HG03558 (cell line): Measurements from ENCODE around the gene LSP1.

Experiments
- ATAC-seq: cut with Tn5 transposase; IDR thresholded peaks from one replicate; pipeline ENCODE4 v1.9.1; 2021; ENCODE audit warnings: moderate number of reproducible peaks; ENCODE audit not compliant: unreplicated experiment; ENCODE audit errors: extremely low read depth

LSP1 gene

DNA sequence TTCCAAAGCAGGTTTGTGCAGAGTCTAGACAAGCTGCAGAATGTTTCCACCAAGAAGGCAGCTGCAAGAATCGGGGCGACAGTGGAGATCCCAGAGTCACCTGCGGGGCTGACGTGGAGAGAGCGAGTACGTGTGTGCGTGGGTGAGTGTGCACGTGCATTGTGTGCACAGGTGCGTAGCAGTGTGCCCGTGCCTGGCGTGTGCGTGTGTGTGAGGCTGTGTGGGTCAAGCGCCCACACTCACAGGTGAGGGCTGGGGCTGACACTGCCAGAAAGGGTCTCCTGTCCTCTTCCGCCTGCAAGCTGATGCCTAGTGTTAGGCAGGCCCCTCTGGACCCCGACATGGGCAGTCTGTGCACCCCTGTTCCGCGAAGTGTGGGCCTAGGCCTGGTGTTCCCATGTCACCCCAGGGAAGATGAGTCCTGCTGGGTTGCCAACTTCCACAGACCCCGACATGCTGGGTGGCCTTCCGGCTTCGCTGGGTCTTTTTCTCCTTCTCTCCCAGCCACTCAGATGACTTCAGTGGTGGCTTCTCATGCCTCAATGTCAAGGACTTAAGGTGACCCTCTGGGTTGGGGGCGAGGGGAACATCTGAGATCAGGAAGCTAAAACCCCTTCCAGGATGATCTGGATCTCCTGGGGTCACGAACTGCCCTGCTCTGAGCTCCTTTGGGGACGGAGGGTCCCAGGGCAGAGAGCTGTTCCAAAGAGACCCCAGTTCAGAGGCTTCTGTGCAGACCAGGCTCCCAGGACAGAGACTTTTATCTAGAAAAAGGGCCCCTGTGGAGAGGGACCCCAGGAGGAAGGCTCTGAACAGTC is 28.5 kb upstream of the LSP1 start:
- no peak for ATAC-seq

DNA sequence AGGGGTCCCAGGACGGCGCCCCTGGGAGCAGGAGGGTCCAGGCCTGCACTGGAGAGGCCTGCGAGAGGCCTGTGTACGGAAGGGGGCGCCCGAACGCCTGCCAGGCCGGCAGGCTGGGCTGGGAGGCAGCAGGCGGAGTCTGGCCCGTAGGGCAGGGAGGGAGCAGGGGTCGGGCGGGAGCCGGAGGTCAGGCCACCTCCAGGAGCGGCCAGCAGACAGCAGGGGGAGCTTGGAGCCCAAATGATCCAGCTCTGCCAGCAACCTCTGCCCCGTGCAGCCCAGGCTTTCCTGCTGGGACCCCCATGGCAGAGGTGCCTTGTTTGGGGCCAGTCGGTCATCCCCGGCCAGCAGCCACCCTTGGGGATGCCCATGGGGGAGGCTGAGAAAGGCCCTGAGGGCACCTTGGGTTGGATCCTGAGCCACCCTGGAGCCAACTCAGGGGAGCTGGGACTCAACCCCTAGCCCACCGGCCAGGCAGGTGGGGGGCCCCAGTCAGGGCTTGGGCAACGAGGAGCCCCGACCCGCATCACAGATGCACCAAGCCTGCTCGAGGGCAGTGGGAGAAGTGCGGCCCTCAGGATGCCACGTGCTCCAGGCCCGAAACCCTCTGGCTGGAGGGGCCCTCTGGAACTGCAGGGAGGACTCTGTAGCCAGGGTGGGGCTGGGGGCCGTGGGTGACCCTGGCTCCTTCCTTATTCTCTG is 27.7 kb upstream of the LSP1 start:
- no peak for ATAC-seq

DNA sequence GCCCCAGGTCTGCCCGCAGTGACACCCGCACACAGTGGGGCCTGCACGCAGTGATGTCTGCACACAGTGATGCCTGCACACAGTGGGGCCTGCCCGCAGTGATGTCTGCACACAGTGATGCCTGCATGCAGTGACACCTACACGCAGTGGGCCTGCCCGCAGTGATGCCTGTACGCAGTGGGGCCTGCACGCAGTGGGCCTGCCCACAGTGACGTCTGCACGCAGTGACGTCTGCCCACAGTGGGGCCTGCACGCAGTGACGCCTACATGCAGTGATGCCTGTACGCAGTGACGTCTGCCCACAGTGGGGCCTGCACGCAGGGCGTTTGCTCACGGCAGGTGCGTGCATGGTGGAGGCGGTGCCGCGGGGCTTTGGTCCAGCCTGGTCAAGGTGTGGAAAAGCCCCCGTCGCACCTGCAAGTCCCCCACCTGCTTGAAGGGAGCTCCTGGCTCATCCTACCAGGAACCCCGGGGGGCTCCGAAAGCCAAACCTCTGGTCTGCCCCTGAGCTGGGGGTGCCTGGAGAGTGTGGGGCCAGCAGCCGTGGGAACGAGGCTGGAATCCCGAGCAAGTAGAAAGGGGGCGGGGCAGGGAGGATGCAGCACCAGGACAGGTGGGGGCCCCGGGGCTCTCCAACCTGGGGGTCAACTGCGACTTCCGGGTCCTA is 27.0 kb upstream of the LSP1 start:
- ATAC-seq: no peak

DNA sequence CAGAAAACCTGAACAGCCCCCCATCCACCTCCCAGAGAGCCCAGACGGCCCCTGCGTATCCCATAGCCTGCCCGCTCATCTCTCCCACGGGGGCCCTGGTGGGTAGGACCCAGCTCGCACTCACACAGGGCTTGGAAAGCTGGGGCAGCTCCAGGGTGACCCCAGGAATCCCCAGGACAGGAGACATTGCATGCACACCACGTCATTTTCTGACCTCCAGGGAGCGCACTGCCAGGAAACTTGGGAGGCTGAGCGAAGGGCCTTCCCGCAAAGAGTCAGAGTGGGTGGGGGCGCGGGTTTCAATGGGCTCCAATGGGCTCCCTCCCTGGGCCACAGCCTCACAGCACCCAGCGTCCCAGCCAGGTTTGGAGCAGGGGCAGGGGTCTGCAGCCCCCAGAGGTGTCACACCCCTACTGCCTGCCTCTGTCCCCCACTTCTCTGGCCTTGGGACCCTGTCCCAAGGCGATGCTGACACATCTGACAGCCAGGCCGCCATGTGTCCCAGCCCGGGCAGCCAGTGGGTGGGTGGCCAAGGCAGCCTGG is 26.3 kb upstream of the LSP1 start:
- no peak for ATAC-seq

DNA sequence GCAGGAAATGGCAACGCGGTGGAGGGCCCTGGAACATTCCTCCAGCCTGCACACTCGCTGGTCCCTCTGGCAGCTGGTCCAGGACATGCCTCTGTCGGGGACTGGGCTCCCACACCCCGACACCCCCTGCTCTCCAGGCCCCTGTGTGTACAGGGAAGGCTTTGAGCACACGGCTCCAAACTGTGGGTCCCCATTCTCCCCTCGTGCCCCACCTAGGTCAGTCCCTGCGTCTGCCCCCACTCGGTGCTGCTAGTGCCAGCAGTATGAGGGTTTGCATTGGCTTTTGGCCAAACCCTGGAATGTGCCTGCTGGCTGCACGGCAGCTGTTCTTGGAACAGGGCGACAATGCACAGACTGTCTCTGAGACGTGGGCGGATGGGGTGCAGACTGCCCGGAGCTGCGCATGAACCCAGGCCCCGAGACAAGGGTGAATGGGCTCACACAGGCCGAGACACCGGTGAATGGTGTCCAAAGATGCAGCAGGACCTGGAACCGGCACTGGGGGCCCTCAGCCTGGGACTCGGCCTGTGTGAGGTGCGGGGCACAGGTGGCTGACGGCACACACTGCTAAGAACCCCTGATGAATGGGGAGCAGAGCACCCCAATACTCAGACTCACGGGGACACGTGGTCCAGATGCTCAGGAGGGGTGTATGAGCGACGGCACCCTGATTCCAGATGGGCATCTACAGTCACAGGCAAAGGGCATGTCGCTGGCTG is 25.6 kb upstream of the LSP1 start:
- no peak for ATAC-seq

DNA sequence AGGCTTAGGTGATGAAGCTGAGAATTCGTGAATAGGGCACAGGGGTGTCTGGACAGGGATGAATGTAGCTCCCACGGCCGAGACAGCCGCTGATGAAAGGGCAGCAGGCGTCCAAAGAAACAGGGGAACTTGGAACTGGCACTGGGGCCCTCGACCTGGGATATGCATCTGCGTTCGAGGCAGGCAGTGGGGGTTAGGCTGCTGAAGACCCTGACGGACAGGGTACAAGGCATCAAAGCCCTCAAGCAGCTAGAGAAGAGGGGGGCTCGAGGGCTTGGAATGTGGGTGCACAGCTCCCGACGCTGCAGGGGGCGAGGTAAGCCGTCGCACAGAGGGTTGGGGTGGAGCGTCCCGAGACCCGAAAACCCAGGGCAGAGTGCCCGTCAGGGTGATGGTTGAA is 25.0 kb upstream of the LSP1 start:
- ATAC-seq: no peak

DNA sequence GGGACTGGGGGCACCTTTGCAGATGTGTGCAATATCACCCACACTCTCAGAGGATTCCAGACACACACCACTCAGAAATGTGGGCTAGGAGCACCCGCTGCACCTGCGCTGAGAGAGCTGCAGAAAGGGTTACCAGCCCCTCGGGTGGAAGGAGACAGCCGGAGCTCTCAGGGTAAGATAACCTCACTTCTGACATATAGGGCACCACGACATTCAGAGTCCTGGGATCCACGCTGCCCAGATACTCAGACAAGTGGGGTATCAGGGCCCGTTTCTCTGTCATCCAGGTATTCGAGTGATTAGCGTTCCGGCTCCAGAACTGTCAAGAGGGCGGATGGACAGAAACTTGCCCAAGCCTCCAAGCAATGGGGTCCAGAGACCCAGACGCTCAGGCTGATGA is 24.3 kb upstream of the LSP1 start:
- ATAC-seq: no peak

DNA sequence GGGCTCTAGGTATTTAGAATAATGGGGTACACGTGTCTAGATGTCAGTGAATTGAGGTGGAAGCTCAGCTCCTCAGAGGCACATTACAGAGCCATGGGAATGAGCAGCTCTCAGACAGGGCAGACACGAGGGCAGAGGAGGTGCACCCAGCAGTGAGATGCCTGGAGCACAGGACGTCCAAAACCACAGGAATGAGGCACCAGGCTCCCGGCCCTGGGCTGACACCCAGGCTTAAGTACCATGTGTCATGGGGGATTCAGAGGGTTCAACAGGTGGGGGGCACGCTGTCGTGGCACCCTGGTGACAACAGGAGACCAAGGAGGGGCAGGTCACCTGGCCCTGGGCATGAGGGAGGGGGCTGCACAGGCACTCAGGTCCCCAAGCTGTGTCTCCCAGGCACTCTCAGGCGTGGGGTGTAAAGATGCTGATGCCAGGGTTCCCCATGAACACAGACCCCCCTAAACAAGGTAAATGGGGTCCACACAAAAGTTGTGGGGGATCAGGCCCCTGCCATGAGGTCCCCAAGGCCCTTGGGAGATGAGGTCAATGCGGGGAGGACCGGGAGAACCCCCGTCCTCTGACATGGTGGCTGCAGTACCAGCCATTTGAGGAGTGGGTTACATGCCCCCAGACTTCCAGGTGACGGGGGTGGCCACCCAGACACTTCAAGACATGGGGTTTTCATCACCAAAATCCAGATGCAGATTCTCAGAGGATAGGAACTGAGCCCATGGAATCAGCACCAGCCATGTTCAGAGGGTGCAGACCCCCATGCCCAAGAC is 23.7 kb upstream of the LSP1 start:
- ATAC-seq: no peak

DNA sequence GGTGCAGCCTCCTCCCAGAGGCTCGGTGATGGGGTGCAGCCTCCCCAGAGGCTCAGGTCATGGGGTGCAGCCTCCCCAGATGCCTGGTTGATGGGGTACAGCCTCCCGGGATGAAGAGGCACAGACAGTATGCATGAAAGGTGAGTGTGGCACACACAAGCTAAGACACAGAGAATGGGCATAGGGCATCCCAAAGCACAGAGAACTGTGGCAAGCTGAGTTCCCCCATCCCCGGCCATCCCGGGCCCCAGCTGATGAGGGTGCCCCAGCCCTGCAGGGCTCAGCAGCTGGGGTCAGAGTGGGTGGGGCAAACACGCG is 22.9 kb upstream of the LSP1 start:
- no peak for ATAC-seq

DNA sequence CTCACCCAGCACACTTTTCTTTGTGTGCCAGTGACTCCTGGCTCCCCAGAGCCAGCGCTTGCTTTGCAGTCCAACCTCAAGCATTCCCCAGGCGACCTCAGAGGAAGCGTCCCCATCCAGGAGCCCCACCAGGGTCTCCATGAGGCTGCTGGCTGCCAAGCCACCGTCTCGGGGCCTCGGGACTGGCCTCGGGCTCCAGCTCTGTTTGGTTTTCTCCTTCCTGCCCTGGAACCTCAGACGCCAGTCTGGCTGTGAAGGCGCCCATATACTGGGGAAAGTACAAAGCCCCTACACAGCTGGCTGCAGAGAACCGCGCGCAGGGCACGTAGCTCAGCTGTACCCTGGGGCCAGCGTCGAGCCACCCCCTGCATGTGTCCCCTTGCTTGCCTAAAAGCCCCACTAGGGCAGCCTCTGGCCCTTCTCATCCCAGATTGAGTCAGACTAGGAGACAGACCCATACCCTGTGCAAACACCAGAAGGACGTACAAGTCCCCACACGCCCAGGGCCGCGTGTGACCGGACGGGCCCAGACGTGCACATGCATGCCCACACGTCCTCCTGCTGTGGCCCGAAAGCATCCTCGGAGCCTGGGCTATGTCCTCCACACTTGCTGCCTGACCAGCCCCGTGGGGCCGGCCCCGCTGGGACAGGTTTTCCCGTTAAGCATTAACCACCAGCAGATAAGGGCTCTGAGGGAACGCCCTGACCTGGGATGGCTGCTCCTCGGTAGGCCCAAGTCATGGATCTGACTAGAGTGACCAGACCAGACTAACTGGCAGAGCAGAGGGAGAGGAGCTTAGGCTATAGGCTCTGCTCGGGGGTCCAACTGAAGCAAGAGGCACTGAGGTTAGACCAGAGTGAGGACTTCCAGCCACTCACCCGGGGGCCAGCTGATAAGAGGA is 22.3 kb upstream of the LSP1 start:
- no peak for ATAC-seq

DNA sequence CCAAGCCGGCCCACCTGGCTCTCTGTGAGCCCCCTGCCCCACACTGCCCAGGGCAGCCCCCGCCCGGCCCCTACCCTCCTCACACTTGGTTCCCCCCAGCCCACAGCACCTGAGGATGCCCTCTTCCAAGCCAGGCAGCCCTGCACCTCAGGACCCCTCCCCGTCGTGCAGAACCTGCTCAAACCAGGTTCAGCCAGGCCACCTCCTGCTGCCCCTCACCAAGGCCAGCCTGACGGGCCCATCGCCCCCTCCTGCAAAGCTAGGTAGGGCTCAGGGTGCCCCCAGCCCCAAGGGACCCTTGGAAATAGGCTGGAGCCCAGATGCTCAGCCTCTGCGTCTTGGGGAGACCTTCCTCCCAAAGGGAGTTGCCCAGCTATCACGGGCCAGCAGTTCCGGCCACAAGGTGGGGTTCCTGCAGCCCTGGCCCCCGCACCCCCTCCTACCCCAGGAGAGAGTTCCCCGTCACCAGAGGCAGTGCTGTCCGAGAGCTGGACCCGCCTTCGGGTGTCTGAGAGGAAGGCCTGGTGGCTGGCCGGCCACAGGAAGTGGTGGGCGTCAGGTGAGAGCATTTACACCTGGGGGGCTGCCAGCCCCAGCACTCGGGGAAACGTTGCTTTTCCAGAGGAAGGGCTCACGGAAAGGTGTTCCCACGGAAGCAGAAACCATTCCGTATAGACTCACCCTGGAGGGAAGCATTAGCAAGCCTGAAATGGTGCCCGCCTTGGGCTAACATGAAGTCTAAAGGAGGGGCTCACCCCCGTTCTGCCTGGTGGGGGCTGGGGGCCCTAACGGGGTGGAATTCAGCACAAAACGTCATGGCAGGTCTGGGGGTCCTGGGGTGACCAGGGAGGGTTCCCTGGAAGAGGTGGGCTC is 21.3 kb upstream of the LSP1 start:
- ATAC-seq: no peak

DNA sequence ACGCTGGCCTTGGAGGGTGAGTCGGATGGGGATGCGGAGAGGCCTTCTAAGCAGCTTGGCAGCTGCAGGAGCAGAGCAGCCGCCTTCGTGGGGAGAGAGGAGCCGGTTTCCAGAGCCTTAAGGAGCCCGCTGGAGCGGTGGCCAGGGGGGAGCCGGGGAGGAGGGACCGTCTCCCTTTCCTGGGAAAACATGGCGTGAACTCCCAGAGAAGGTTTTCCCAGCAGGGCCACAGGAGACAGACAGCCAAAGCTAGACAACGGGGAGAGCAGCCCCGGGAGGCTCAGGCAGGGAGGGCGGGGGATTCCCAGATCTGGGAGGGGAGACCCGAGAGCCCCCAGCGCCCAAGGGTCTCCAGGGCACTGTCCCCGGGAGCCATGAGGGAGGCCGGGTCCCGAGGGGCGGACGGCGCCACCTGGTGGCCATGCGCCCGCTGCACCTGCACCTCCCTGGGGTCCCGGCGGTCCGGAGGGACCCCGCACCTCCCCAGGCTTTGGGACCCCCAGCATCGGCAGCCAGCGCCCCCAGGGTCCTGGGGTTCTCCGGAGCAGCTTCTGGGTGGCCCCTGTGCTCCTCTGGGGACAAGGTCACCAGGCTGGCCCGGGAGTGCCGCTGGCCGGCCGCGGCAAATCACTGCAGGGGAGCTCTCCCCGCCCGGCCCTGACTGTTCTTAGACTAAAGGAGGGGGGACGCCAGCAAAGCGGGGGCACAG is 20.5 kb upstream of the LSP1 start:
- ATAC-seq: no peak

DNA sequence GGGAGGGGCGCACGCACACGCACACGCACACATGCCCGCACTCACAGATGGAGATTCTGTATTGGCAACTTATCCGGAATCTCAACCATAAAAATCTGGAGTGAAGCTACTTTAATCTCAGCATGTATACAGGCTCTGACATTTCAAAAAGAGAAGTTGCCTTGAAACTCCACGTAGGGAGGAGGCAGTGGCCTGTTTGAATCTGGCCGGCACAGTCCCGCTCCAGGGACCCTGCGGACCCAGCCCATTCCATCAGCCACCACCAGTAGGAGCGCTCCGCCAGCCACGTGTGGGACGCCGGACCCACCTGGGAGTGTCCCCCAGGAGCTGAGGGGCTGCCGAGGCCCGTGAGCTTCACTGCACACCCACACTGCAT is 20.0 kb upstream of the LSP1 start:
- no peak for ATAC-seq

DNA sequence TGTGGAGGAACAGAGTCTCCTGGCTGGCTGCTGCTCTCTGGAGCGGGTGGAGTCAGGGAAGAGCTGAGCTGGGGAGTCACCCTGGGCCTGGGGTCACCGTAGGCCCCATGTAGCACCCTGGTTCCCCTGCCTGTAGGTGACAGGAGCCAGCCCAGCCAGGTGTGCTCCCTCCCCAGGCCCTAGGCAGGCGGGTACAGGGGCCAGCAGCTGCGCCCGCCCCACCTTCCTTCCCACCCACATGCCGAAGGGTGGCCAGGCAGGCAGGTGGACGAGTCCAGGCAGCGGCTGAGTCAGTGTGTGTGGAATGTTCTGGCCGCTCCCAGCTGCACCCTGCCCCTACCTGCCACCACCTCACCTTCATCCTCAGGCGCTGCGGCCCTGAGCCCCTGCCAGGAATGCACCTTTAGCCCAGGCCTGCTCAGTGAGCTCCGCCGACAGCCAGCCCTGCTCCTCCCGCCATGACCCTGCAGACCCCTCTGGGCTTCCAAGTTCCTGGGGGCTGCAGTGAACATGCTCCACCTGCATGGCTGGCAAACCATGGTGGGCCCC is 18.7 kb upstream of the LSP1 start:
- no peak for ATAC-seq

DNA sequence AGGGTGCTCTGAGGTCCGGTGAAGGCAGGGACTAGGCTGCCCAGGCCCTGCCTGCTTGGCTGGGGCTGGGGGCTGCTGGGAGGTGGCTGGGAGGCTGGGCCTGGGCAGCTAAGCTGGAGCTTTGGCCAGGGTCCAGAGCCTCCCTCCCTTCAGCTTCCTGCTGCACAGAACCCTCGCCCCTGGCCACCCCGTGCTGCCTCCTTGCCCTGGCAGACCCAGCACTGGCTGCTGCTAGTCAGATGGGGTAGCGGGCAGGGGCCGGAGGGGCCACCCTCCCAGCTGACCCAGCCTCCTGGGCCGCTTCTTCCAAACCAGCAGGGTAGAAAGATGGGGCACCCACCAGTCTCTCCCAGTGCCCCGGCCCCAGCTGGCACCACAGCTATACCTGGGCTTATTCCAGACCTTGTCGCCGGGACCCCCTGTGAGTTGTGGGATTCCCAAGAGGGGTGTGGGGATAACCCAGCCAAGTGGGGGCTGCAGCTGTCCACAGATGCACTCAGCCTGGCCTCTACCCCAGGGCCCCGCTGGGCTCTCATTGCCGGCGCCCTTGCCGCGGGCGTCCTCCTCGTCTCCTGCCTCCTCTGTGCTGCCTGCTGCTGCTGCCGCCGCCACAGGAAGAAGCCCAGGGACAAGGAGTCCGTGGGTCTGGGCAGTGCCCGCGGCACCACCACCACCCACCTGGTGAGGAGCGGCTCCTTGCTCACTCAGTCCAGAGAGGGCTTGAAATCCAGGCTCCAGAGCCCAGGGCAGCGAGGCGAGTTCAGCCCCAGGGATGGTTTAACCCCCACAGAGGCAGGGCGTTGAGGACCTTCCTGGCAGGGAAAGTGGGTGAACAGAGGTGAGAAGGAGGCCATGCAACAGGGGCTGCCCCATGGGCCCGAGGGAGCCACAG is 17.9 kb upstream of the LSP1 start, which contains the start of gene SYT8:
TSS of gene SYT8 (plus strand) at position 212 of the 892 bp plus-strand sequence. CDS start at position 328, 116 bp downstream.
- no peak for ATAC-seq

DNA sequence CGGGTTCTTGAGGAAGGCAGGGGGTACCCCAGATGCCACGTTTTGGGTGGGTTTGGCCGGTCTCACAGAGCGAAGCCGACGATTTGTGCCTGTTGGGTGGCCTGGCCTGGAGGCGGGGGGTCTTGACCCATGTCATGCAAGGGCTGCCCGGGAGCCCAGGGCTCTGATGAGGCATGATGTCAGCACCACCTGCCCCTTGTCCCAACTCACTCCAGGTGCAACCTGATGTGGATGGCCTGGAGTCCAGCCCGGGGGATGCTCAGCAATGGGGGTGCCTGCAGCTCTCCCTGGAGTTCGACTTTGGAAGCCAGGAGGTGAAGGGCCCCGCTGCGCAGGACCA is 17.2 kb upstream of the LSP1 start:
- no peak for ATAC-seq
